ENCODE results near the gene SETX.

The SETX gene

DNA sequence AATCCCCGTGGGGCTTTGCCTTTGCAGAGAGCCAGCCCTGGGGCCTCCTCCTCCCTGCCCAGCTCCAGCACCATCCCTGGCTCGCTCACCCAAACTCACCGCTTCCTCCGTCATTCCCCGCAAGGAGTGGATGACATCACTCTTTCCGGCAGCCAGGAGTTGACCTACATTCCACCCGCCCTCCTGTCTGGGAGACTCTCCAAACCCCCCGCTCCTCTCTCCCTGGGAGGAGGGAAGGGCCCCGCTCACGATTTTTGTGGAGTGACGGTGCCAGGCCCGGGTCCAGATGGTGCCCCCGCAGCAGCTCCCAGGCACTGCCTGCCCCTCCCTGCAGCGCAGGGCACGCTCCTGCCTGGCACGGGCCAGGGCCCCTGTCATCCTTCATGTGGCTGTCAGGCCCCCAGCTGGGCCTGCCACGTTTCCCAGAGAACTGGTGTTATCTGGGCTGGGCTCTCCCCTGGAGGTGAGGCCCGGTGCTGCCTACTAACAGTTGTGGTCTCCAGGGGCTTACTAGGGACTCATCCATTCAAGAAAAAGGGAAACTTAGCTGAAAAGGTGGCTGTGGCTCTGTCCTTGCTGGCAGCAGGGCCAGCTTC is 140.7 kb downstream of the SETX start:
- peak in 49 of 51 donors; percentile 20 to 93 (median 70) for DNase-seq

DNA sequence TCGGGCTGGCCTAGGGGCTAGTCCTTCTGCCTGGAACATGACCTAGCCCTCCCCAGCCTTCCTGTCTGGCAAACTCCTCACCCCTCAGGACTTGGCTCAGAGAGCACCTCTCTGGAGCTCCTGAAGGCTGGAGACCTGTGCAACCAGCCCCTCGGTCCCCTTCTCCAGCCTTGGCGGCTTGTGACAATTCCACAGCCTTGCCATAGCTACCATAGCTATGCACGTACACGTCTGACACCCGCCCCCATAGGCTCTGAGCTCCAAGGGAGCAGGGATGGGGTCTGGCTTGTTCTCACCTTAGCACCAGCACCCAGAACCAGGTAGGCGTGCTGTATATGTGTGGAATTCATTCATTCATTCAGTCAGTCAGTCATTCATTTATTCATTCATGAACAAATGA is 143.2 kb downstream of the SETX start:
- no peak for DNase-seq
